ENCODE results near the gene GRB14.

GRB14 gene

GRCh38 chr2:164567335-164567989 is 53.8 kb downstream of the GRB14 start:
- Histone ChIP-seq H3K4me3 (replicated peaks; ENCODE audit: insufficient read depth, low read length) (no peak overlapping the region), H3K27me3 (ENCODE audit: insufficient read depth, poor library complexity, severe bottlenecking) (no peaks in the 10 kb centered on the region), H3K27ac (replicated peaks) (no peak overlapping the region)
- TF ChIP-seq POLR2AphosphoS5 (IDR thresholded peaks at IDR 0.05; ENCODE audit: low read depth) (no peak), REST (IDR thresholded peaks at IDR 0.05; ENCODE audit: insufficient replicate concordance, low read depth) (no peak), SPI1 (IDR thresholded peaks at IDR 0.05; ENCODE audit: borderline replicate concordance, low read depth) (no peak), CTCF (IDR thresholded peaks at IDR 0.05; ENCODE audit: insufficient read depth, low read length) (no peak), GABPA (IDR thresholded peaks at IDR 0.05; ENCODE audit: low read depth) (no peak)
- no peak for DNase-seq (ENCODE audit: low read depth in 1 of 2, low spot score in 1 of 2)

- H3K27ac ChIP-seq (replicated peaks), result no peak overlapping the region
- no peak overlapping the region for H3K4me3 ChIP-seq (replicated peaks; ENCODE audit: insufficient read depth, low read length)
- H3K27me3 ChIP-seq (ENCODE audit: insufficient read depth, poor library complexity, severe bottlenecking), result no peaks in the 10 kb centered on the region
- TF ChIP-seq GABPA (IDR thresholded peaks at IDR 0.05; ENCODE audit: low read depth), result no peak
- TF ChIP-seq REST (IDR thresholded peaks at IDR 0.05; ENCODE audit: insufficient replicate concordance, low read depth), result no peak
- no peak for TF ChIP-seq CTCF (IDR thresholded peaks at IDR 0.05; ENCODE audit: insufficient read depth, low read length)
- TF ChIP-seq POLR2AphosphoS5 (IDR thresholded peaks at IDR 0.05; ENCODE audit: low read depth), result no peak
- TF ChIP-seq SPI1 (IDR thresholded peaks at IDR 0.05; ENCODE audit: borderline replicate concordance, low read depth), result no peak
- no peak for DNase-seq (ENCODE audit: low read depth in 1 of 2, low spot score in 1 of 2)
Measured at GRCh38 chr2:164565359-164565758, 55.9 kb downstream of the GRB14 start.

- Histone ChIP-seq H3K27ac (replicated peaks) (no peak overlapping the region), H3K27me3 (ENCODE audit: insufficient read depth, poor library complexity, severe bottlenecking) (no peaks in the 10 kb centered on the region), H3K4me3 (replicated peaks; ENCODE audit: insufficient read depth, low read length) (no peak overlapping the region)
- no peak for DNase-seq (ENCODE audit: low read depth in 1 of 2, low spot score in 1 of 2)
- TF ChIP-seq SPI1 (IDR thresholded peaks at IDR 0.05; ENCODE audit: borderline replicate concordance, low read depth) (no peak), CTCF (IDR thresholded peaks at IDR 0.05; ENCODE audit: insufficient read depth, low read length) (no peak), REST (IDR thresholded peaks at IDR 0.05; ENCODE audit: insufficient replicate concordance, low read depth) (no peak), POLR2AphosphoS5 (IDR thresholded peaks at IDR 0.05; ENCODE audit: low read depth) (no peak), GABPA (IDR thresholded peaks at IDR 0.05; ENCODE audit: low read depth) (no peak)
Measured at GRCh38 chr2:164562666-164563065, 58.6 kb downstream of the GRB14 start.

Data from HL-60 (cell line).